Measurements from ENCODE around the gene CBFA2T3.

Gene CBFA2T3

DNA sequence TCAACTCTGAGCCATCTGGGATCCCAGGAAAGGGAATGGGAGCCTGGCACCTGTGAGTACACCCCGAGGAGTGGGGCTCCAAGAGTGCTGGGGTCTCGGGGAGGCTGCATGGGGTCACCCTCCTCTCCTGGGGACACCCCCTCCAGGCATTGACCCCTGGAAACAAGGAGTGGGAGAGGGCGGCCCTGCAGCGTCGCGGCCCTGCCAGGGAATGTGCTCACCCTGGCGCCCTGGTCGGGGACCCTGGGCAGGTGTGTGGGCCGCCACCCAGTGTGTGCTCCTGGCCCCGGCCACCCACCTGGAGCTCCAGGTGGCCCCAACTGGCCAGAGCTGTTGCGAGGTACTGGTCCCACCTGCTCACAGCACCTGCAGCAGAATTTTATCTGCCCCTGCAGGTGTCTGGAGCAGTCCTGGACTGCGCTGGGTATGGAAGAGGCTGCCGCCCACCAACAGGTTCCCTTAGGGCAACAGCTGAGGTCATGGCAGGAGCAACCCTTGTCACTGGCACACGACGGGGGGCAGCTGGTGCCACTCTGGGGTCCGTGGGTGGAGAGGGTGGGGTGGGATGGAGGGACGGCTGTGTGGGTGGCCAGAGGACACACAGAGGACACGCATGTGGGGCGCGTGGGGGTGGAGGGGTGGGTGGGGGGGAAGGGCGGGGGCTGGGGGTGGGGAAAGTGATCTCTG lies 105.1 kb downstream of the CBFA2T3 start:
- TF ChIP-seq, protein P1, sequence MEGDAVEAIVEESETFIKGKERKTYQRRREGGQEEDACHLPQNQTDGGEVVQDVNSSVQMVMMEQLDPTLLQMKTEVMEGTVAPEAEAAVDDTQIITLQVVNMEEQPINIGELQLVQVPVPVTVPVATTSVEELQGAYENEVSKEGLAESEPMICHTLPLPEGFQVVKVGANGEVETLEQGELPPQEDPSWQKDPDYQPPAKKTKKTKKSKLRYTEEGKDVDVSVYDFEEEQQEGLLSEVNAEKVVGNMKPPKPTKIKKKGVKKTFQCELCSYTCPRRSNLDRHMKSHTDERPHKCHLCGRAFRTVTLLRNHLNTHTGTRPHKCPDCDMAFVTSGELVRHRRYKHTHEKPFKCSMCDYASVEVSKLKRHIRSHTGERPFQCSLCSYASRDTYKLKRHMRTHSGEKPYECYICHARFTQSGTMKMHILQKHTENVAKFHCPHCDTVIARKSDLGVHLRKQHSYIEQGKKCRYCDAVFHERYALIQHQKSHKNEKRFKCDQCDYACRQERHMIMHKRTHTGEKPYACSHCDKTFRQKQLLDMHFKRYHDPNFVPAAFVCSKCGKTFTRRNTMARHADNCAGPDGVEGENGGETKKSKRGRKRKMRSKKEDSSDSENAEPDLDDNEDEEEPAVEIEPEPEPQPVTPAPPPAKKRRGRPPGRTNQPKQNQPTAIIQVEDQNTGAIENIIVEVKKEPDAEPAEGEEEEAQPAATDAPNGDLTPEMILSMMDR (IDR thresholded peaks at IDR 0.05) = no peak
- no peaks in the 10 kb centered on the region for H3K36me3 ChIP-seq (ENCODE audit: control insufficient read depth, insufficient read depth, low read length)
- no peaks in the 10 kb centered on the region for H3K9me3 ChIP-seq (ENCODE audit: control insufficient read depth, low read length)
- no peak overlapping the region for H3K27ac ChIP-seq
- H3K27me3 ChIP-seq (ENCODE audit: control insufficient read depth, insufficient read depth, low read length) = no peaks in the 10 kb centered on the region
- H3K4me1 ChIP-seq = no peaks in the 10 kb centered on the region
- no peak overlapping the region for H3K9ac ChIP-seq
- H3K79me2 ChIP-seq = no peaks in the 10 kb centered on the region
- H2AFZ ChIP-seq = no peak overlapping the region
- no peak overlapping the region for H3K4me2 ChIP-seq (ENCODE audit: low read length)
- no peak overlapping the region for H3K4me3 ChIP-seq (ENCODE audit: low read depth, low read length)

DNA sequence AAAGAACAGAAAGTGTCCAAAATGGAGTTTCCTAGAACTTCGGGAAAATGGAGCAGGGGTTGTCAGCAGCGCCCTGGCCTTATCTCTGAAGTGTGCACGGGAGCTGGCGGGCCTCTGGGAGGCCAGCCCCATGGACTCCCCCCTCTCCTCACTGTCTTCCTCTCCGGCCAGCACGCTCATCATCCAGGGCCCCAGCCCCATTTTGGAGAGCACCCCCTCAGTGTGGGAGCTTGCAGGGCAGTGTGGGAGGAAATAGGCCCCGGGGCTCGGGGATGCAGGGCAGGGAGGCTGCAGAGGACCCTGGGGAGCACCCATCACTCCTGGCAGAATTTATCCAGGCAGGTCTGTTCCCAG lies 105.7 kb downstream of the CBFA2T3 start:
- no peaks in the 10 kb centered on the region for H3K79me2 ChIP-seq
- no peak overlapping the region for H3K9ac ChIP-seq
- H3K4me2 ChIP-seq (ENCODE audit: low read length) = no peak overlapping the region
- TF ChIP-seq, protein P1 (IDR thresholded peaks at IDR 0.05) = no peak
- no peaks in the 10 kb centered on the region for H3K36me3 ChIP-seq (ENCODE audit: control insufficient read depth, insufficient read depth, low read length)
- no peaks in the 10 kb centered on the region for H3K4me1 ChIP-seq
- no peak overlapping the region for H3K27ac ChIP-seq
- H2AFZ ChIP-seq = no peak overlapping the region
- no peak overlapping the region for H3K4me3 ChIP-seq (ENCODE audit: low read depth, low read length)
- no peaks in the 10 kb centered on the region for H3K27me3 ChIP-seq (ENCODE audit: control insufficient read depth, insufficient read depth, low read length)
- no peaks in the 10 kb centered on the region for H3K9me3 ChIP-seq (ENCODE audit: control insufficient read depth, low read length)

DNA sequence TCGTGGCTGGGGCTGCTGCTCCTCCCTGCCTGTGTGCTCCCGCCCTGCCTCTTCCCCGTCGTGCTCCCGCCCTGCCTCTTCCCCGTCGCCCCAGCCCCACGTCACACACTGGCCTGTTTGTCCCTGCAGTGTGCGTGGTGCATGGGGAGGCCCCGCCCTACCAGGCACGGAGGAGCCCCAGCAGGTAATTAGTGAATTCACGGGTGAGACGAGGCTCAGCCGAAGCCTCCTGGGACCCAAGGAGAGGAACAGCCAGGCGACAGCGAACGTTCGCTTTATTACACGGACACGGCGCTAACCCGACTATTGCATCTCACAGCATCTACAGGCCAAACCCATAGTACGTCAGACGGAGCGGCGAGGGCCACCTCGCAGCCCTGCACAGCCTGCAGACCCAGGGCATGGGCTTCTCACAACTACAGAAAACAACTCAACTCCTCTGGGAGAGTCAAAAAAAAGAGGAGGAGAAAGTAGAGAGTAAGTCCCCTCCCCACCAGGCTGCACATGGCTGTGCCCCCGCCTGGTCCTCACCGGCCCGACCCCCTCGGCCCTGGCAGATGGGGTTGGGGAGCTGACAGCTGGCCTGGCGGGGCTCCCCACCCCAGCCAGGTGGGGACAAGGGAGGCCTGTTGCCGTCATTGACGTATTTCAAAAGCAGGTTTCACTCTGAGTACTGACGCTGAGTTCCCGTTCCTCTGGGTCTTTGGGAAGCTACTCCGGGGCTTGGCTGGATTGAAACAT lies 106.2 kb downstream of the CBFA2T3 start:
- TF ChIP-seq, protein P1 (IDR thresholded peaks at IDR 0.05) = no peak
- Histone ChIP-seq H3K9me3 (ENCODE audit: control insufficient read depth, low read length) (no peaks in the 10 kb centered on the region), H3K27ac (no peak overlapping the region), H3K9ac (no peak overlapping the region), H3K4me2 (ENCODE audit: low read length) (no peak overlapping the region), H2AFZ (no peak overlapping the region), H3K27me3 (ENCODE audit: control insufficient read depth, insufficient read depth, low read length) (no peaks in the 10 kb centered on the region), H3K36me3 (ENCODE audit: control insufficient read depth, insufficient read depth, low read length) (no peaks in the 10 kb centered on the region), H3K4me3 (ENCODE audit: low read depth, low read length) (no peak overlapping the region), H3K4me1 (no peaks in the 10 kb centered on the region), H3K79me2 (no peaks in the 10 kb centered on the region)

DNA sequence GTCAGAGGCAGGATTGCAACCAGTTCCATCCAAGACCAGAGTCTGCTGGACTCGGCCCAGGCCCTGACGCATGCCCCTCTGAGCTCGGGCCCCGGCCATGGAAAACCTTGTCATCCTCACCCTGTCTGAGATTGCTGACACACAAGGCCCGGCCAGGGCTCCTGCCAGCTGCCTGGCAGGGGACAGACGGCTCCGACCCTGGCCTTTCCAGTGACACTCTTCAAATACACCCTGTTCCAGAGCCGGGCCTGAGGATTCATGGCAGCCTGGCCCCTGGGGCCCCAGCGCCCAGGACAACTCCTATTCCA lies 107.4 kb downstream of the CBFA2T3 start:
- H3K79me2 ChIP-seq = no peaks in the 10 kb centered on the region
- no peaks in the 10 kb centered on the region for H3K9me3 ChIP-seq (ENCODE audit: control insufficient read depth, low read length)
- no peak overlapping the region for H3K4me3 ChIP-seq (ENCODE audit: low read depth, low read length)
- no peaks in the 10 kb centered on the region for H3K36me3 ChIP-seq (ENCODE audit: control insufficient read depth, insufficient read depth, low read length)
- H3K4me1 ChIP-seq = no peaks in the 10 kb centered on the region
- H2AFZ ChIP-seq = no peak overlapping the region
- no peak overlapping the region for H3K27ac ChIP-seq
- no peaks in the 10 kb centered on the region for H3K27me3 ChIP-seq (ENCODE audit: control insufficient read depth, insufficient read depth, low read length)
- H3K4me2 ChIP-seq (ENCODE audit: low read length) = no peak overlapping the region
- TF ChIP-seq, protein P1 (IDR thresholded peaks at IDR 0.05) = no peak
- H3K9ac ChIP-seq = no peak overlapping the region

Measured in parathyroid adenoma (tissue), 2 donors.